Hematopoietic multipotent progenitor cell treated with erythropoietin and hydrocortisone succinate and interleukin-3 and kit ligand, for 6 days (in vitro differentiated cells): ENCODE results near the gene PRDM16.
A peak's percentile ranks its signal among the peaks of the same experiment; 100 is the strongest.

Source experiments
- DNase-seq: peaks from one replicate; pipeline ENCODE4 v3.0.0-alpha.2; 2015

PRDM16 gene

GRCh38 chr1:3215198-3216014 is 146.4 kb downstream of the PRDM16 start:
- no peak for DNase-seq

GRCh38 chr1:3216015-3216391 is 147.0 kb downstream of the PRDM16 start:
- no peak for DNase-seq

- DNase-seq, result no peak
Observed at GRCh38 chr1:3217181-3217641, 148.2 kb downstream of the PRDM16 start.

- DNase-seq, result no peak
Observed at GRCh38 chr1:3217979-3218679, 149.1 kb downstream of the PRDM16 start.

GRCh38 chr1:3219005-3219790 is 150.2 kb downstream of the PRDM16 start:
- DNase-seq, result no peak

GRCh38 chr1:3219791-3220467 is 150.9 kb downstream of the PRDM16 start:
- DNase-seq, result no peak

GRCh38 chr1:3221112-3222041 is 152.4 kb downstream of the PRDM16 start:
- no peak for DNase-seq

GRCh38 chr1:3222042-3222692 is 153.2 kb downstream of the PRDM16 start:
- DNase-seq, result peak; percentile 50

GRCh38 chr1:3225661-3226060 is 156.7 kb downstream of the PRDM16 start:
- DNase-seq, result no peak

- DNase-seq, result no peak
Observed at GRCh38 chr1:3226191-3226590, 157.2 kb downstream of the PRDM16 start.

- no peak for DNase-seq
Observed at GRCh38 chr1:3226701-3227350, 157.8 kb downstream of the PRDM16 start.

- no peak for DNase-seq
Observed at GRCh38 chr1:3227351-3227704, 158.3 kb downstream of the PRDM16 start.

GRCh38 chr1:3227893-3228292 is 158.9 kb downstream of the PRDM16 start:
- no peak for DNase-seq

- DNase-seq, result no peak
Observed at GRCh38 chr1:3229081-3229725, 160.2 kb downstream of the PRDM16 start.

GRCh38 chr1:3230553-3230952 is 161.6 kb downstream of the PRDM16 start:
- no peak for DNase-seq

- no peak for DNase-seq
Observed at GRCh38 chr1:3231245-3231644, 162.2 kb downstream of the PRDM16 start.

- no peak for DNase-seq
Observed at GRCh38 chr1:3231826-3232225, 162.8 kb downstream of the PRDM16 start.

GRCh38 chr1:3233031-3233430 is 164.0 kb downstream of the PRDM16 start:
- no peak for DNase-seq

- no peak for DNase-seq
Observed at GRCh38 chr1:3233551-3233950, 164.5 kb downstream of the PRDM16 start.

- DNase-seq, result no peak
Observed at GRCh38 chr1:3234281-3234680, 165.3 kb downstream of the PRDM16 start.
